Measurements from ENCODE around the gene MOB3B. TPM values are rescaled to one million over a fixed set of nuclear protein-coding genes. Genes with fewer than 3 reads are reported as not detected.

Gene MOB3B
- polyA plus RNA-seq, 2 of the 4 experiments (the other 2 are of a cell fraction): 6.0 to 6.4 TPM

GRCh38 chr9:27280249-27280648 lies 249.4 kb downstream of the MOB3B start:
- Histone ChIP-seq H3K4me3 (no peak overlapping the region), H3K27ac (no peak overlapping the region), H3K4me2 (no peak overlapping the region), H3K4me1 (no peaks in the 10 kb centered on the region), H3K9me3 (no peaks in the 10 kb centered on the region)
- ChIA-PET POLR2A (no interaction called here), CTCF (interaction anchor here (1.0 to 1.3 kb wide), 3 partner anchors 14 to 53 kb away, joined by 3 to 4 read pairs (median 3); no protein-coding TSS in a partner anchor)
- WGBS (ENCODE audit: missing lambda C conversion rate): 77% methylated on average over 15 of the region's 16 CpGs
- DNase-seq (ENCODE audit: low read depth in 1 of 2, low spot score in 1 of 2) (no peak), FAIRE-seq (no peak), ATAC-seq (no peak)
- TF ChIP-seq CBX2 (IDR thresholded peaks at IDR 0.05; ENCODE audit: borderline replicate concordance, low read depth): no peak
- no peak for TF ChIP-seq MAZ (IDR thresholded peaks at IDR 0.05; ENCODE audit: borderline replicate concordance, low read depth, low read length)
- no peak for TF ChIP-seq ATOH8 (CRISPR knock-in tag; IDR thresholded peaks at IDR 0.05; ENCODE audit: low read depth)
- TF ChIP-seq SREBF2 (IDR thresholded peaks at IDR 0.05): no peak
- TF ChIP-seq HOXB5 (CRISPR knock-in tag; IDR thresholded peaks at IDR 0.05): no peak
- no peak for TF ChIP-seq EHMT2 (IDR thresholded peaks at IDR 0.05; ENCODE audit: low read depth)
- no peak for TF ChIP-seq CEBPB (IDR thresholded peaks at IDR 0.05)
- TF ChIP-seq TFCP2L1 (CRISPR knock-in tag; IDR thresholded peaks at IDR 0.05): no peak
- TF ChIP-seq CHD4 (IDR thresholded peaks at IDR 0.05; ENCODE audit: borderline replicate concordance): no peak
- no peak for TF ChIP-seq HDAC2 (IDR thresholded peaks at IDR 0.05)
- no peak for TF ChIP-seq BCL3 (IDR thresholded peaks at IDR 0.05)
- TF ChIP-seq HOXB13 (CRISPR knock-in tag; IDR thresholded peaks at IDR 0.05; ENCODE audit: low read depth): no peak
- no peak for TF ChIP-seq EP300 (IDR thresholded peaks at IDR 0.05)
- no peak for TF ChIP-seq JUN (IDR thresholded peaks at IDR 0.05)
- TF ChIP-seq PHF8 (IDR thresholded peaks at IDR 0.05; ENCODE audit: borderline replicate concordance, low read depth): no peak
- TF ChIP-seq USF2 (IDR thresholded peaks at IDR 0.05): no peak
- TF ChIP-seq ZC3H11A (IDR thresholded peaks at IDR 0.05): no peak
- TF ChIP-seq KDM5A (IDR thresholded peaks at IDR 0.05): no peak
- no peak for TF ChIP-seq ESRRA (IDR thresholded peaks at IDR 0.05; ENCODE audit: borderline replicate concordance, low read length)
- no peak for TF ChIP-seq POLR2AphosphoS2 (conservative IDR thresholded peaks at IDR 0.05; ENCODE audit: low read length)

GRCh38 chr9:27279611-27280010 lies 250.0 kb downstream of the MOB3B start:
- FAIRE-seq (no peak), DNase-seq (ENCODE audit: low read depth in 1 of 2, low spot score in 1 of 2) (no peak), ATAC-seq (no peak)
- Histone ChIP-seq H3K4me2 (no peak overlapping the region), H3K9me3 (no peaks in the 10 kb centered on the region), H3K4me3 (no peak overlapping the region), H3K4me1 (no peaks in the 10 kb centered on the region), H3K27ac (no peak overlapping the region)
- ChIA-PET CTCF (interaction anchor here (1.0 to 1.3 kb wide), 3 partner anchors 32 to 243 kb away, joined by 3 to 6 read pairs (median 4); no protein-coding TSS in a partner anchor), POLR2A (no interaction called here)
- WGBS (ENCODE audit: missing lambda C conversion rate): 53% methylated on average over 3 of the region's 3 CpGs
- TF ChIP-seq PBX3 (IDR thresholded peaks at IDR 0.05) (no peak), HOXB5 (CRISPR knock-in tag; IDR thresholded peaks at IDR 0.05) (no peak), GATA3 (IDR thresholded peaks at IDR 0.05; ENCODE audit: borderline replicate concordance) (no peak), POLR2A (IDR thresholded peaks at IDR 0.05; ENCODE audit: low read length) (no peak), MYC (IDR thresholded peaks at IDR 0.05; ENCODE audit: borderline replicate concordance, low read length) (no peak), RNF2 (IDR thresholded peaks at IDR 0.05; ENCODE audit: borderline replicate concordance, low read depth) (no peak), NFE2L2 (conservative IDR thresholded peaks at IDR 0.05; ENCODE audit: low read length) (no peak), HOXA7 (CRISPR knock-in tag; IDR thresholded peaks at IDR 0.05) (no peak), ELK1 (IDR thresholded peaks at IDR 0.05; ENCODE audit: low read depth, low read length) (no peak), CBX8 (IDR thresholded peaks at IDR 0.05) (no peak), SREBF2 (IDR thresholded peaks at IDR 0.05) (no peak), HOXB13 (CRISPR knock-in tag; IDR thresholded peaks at IDR 0.05; ENCODE audit: low read depth) (no peak), PHF8 (IDR thresholded peaks at IDR 0.05; ENCODE audit: borderline replicate concordance, low read depth) (no peak), ZSCAN20 (CRISPR knock-in tag; IDR thresholded peaks at IDR 0.05) (no peak), ESRRA (IDR thresholded peaks at IDR 0.05; ENCODE audit: borderline replicate concordance, low read length) (no peak), FOSL2 (IDR thresholded peaks at IDR 0.05) (no peak), FOSL2 (CRISPR knock-in tag; IDR thresholded peaks at IDR 0.05) (no peak), CTCF (IDR thresholded peaks at IDR 0.05) (no peak)
